NCI-H1436 (cell line): ENCODE results near the gene STXBP5.

Experiments used
- DNase-seq: peaks from one replicate; lab custom pipeline; 2025; lab: John Stamatoyannopoulos, UW

The STXBP5 gene

DNA sequence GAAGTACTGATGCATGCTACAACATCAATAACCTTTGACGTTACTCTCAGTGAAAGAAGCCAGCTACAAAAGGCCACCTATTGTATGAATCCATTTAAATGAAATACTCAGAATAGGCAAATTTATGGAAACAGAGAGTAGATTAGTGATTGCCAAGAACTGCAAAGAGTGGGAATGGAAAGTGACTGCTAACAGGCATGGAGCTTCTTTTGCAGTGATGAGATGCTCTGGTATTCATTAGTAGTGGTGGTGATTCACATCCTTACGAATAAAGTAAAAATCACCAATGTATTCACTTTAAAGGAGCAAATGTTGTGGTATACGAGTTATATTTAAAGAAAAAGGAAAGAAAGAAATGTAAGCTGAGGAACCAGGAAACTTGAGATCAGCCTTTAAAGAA is 177.5 kb downstream of the STXBP5 start:
- DNase-seq: no peak

GRCh38 chr6:147382945-147383554 is 178.8 kb downstream of the STXBP5 start:
- DNase-seq: no peak

DNA sequence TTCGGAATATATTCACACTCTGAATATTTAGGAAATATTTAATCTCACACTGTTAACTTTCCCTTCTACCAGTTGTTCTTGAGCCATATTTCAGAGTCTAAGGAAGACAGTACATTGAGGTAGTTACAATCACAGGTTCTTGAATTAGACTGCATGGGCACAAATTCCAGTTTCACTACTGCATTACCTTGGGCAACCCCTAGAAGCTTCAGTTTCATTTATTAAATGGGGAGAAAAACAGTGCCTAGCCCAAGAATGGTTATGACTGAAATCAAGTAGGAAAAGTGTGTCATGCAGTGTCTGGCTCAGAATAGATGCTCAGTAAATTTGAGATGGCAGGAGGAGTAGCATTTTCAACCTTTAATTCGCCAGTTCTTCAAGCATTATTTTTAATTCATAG is 179.8 kb downstream of the STXBP5 start:
- no peak for DNase-seq

DNA sequence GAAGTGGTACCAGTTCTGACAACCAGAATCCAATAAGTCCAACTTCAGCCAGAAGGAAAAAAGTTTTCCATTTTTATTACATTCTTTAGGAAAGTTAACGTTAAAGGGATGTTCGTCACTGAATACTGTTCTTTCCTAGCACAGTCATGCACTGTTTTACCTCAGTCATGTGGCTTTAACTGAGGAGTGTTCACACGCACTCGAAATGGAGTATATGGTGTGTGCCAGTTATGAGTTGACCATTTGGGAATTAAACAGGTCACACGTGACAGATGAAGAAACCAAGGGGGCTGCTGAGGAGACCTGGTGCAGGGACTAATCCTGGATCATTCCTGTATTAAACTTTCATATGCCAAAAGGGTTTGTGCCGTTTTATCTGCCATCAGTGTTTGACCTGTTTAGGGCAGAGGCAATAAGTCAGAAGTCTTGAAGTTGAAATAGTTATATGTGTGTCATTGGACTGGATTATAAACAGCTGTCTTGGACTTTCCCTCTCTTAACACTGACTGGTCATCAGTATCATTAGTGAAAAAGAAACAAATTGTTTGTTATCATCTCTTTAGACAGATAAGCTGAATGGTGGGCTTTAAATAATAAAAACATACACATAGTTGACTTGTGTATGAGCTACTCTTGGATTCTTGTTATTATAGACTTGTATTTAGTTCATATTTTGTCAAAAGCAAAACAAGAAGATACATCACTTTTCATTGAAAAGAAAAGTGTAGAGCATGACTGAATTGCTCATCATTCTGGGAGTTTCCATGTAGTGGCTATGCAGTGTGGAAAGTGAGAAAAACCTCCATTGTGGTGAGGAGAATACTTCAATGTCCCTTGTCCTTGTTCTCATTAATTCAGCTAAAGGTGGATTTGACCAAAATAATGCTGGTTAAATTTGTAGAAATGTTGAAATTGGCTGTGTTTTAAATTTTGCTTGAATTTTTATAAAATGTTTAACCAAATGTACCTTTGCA is 180.8 kb downstream of the STXBP5 start:
- DNase-seq: no peak

GRCh38 chr6:147389463-147389862 is 185.2 kb downstream of the STXBP5 start:
- no peak for DNase-seq

GRCh38 chr6:147390909-147391536 is 186.8 kb downstream of the STXBP5 start:
- peak; percentile 11 for DNase-seq

DNA sequence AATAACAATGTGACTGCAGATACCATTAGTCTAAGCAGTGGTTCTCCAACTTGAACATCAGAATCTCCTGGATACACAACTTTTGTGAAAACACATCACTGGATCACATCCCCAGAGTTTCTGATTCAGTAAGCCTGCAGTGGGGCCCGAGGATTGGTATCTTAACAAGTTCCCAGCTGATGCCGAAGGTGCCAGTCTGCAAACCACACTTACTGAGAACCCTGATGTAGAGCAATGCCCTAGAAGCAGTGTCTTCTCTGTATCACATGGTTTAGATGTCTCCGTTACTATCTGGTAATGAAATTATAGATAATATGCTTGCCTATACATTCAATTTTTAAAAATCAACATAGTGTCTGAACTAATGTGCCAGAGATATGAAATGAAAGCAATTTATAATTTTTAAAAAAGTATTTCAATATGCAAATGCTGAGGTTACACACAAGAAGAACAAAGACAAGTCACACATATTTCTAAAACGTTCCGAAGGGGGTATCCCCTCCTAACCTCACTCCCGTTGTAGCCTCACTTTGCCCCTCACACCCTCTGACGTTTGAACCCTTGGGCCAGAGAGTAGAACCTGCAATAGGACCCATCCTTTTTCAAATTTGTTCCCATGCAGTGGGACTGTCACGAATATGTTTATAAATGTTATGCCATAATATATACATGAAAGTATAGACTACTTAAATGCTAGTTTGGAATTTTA is 188.9 kb downstream of the STXBP5 start:
- DNase-seq: no peak

GRCh38 chr6:147395158-147395557 is 190.9 kb downstream of the STXBP5 start:
- no peak for DNase-seq

DNA sequence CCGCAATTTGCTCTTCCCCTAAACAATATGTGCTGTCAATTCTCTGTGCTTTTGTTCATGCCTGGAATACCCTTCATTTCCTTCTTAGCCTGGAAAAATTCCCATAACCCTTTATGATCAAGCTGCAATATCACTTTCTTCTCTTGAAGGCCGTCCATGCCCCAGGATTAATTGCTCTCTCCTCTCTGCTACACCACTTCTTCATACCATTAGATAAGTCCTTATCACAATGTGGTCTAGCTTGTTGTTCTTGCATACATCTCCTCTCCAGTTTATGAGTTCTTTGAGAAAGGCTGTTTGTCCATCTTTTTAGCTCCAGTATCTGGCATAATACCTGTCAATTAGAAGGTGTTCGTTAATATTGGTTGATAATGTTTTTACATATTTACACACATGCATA is 193.1 kb downstream of the STXBP5 start:
- no peak for DNase-seq

DNA sequence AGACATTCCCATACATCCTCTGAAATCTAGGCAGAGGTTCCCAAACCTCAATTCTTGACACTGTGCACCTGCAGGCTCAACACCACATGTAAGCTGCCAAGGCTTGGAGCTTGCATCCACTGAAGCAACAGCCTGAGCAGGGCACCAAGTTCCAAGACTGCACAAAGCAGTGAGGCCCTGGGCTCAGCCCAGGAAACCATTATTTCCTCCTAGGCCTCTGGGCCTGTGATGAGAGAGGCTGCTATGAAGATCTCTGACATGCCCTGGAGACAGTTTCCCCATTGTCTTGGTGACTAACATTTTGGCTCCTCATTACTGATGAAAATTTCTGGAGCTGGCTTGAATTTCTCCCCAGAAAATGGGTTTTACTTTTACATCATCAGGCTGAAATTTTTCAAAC is 196.8 kb downstream of the STXBP5 start:
- no peak for DNase-seq

GRCh38 chr6:147401779-147402178 is 197.6 kb downstream of the STXBP5 start:
- DNase-seq: no peak

DNA sequence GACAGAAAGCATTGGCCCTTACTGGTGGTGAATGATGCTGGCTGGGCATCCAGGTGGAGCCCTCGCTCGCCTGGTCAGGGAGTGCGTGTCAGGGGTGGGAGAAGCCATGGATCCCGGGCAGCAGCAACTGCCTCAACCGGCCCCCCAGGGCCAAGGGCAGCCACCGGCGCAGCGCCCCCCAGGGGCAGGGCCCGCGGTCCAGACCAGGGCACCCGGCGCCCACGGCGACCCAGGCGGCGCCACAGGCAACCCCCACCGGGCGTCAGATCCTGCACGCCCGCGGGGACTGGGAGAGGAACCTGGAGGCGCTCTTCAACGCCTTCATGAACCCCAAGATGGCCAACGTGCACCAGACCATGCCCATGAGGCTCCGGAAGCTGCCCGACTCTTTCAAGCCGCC is 202.6 kb downstream of the STXBP5 start:
- no peak for DNase-seq

- DNase-seq: no peak
Observed at GRCh38 chr6:147407571-147407970, 203.4 kb downstream of the STXBP5 start.

- no peak for DNase-seq
Observed at GRCh38 chr6:147416622-147417021, 212.4 kb downstream of the STXBP5 start.

DNA sequence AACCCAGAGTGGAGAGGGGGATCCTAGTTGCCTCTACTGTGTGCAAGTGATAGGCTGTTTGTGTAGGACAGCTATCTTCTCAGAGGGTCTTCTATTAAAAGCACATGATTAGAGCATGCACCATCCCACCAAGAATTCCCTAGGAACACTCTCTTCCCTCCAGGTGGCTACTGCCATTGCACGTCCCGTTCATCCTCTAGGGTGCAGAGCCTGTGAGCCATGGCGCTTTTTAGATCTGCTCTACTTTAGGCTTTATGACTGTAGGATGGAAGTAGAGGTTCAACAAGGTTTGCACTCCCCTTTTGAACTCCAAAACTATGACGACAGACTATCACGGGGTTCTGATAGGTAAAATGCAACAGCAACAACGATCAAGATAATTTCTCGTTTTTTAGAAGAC is 213.7 kb downstream of the STXBP5 start:
- DNase-seq: no peak

DNA sequence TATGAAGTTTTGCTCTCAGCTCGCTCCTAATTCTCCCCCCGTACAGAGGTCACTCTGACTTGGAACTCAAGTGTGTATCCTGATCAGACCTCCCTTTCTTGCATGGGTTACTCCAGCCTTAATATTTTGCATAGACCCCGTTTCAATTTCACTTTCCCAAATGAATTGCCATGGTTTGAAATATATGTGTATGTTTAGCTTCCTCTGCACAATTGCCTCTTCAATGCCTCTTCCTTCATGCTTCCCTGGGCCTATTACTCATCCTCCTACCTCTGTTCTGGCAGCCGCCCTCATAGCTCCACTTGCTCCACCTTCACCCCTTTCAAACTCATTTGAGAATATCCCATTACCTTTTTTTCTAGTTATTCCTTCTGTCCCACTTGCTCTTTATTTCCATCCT is 214.3 kb downstream of the STXBP5 start:
- no peak for DNase-seq

DNA sequence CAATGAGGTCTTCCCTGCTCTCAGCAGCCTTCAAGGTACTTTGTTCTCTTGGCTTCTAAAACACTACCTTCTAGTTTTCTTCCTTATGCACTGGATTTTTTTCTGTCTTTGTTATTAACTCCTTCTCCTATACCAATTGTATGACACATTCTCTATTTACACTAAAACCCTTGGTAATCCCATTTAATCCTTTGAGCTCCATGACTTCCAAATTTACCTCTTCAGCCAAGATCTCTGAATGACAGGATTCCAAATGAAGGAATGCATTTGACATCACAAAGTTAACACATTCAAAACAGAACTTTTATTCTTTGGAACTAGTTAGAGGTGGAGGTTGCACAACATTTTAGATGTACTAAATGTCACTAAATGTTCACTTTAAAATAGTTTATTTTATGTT is 217.7 kb downstream of the STXBP5 start:
- DNase-seq: no peak

GRCh38 chr6:147423111-147423510 is 218.9 kb downstream of the STXBP5 start:
- DNase-seq: no peak

DNA sequence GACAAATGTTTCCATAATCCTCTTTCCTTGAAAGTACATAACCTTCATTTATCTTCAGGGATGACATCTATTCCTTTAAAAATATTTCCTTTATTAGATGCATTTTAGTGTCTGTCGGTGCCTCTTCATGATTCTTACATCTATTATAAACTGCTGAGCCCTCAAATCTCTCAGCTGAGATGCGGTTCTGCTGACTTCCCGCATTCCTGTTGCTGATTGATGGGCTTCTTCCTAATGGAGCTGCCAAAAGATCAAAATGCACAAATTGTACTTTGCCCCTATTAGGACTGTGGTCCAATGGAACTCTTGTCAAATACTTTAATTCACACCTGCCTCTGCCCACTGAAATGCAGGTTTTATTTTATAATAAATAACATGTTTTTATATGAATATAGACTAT is 225.6 kb downstream of the STXBP5 start:
- no peak for DNase-seq

DNA sequence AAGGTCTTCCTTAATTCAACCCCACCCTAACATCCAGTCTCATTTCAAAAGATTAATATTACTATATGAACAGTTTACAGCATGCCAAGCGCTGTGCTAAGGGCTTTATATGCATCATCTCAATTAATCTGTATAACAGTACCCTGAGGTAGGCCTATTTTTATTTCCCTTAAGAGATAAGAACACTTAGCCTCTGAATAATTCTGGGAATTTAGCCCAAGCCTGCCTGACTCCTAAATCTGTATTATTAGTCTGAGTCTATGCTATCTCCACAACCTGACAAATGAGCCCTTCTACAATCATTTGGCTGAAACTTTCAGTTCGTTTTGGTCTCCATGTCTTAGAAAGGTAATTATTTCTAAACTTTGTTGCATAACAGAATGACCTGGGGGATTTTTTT is 226.6 kb downstream of the STXBP5 start:
- no peak for DNase-seq

GRCh38 chr6:147434076-147434475 is 229.9 kb downstream of the STXBP5 start:
- no peak for DNase-seq

- DNase-seq: no peak
Observed at GRCh38 chr6:147434516-147434915, 230.3 kb downstream of the STXBP5 start.
